Adrenal gland (tissue), 12 donors: Measurements from ENCODE around the gene RWDD4. TPM values are rescaled to one million over a fixed set of nuclear protein-coding genes. Genes with fewer than 3 reads are reported as not detected.

Experiments used
- DNase-seq, 7 donors: peaks; one replicate each; pipeline ENCODE4 v3.0.0-alpha.2; 2019 to 2020
- H3K27ac ChIP-seq, 5 donors: fragments of 200-600 bp; sonication (generic) in 4 of 5; 1 replicate in 3 of 5; 2 replicates in 2 of 5; pipeline versions ENCODE4 v1.5.1 to v1.8.0; 2016 to 2020; ENCODE audit warnings: mild to moderate bottlenecking in 1 of 5
- H3K27me3 ChIP-seq: fragments of 200-600 bp; 2 replicates; pipeline ENCODE4 v1.8.0; 2021
- H3K36me3 ChIP-seq, 2 donors: fragments of 200-600 bp; replicated peaks in 1 of 2; 1 replicate in 1 of 2; 2 replicates in 1 of 2; pipeline versions ENCODE4 v1.5.1 to v1.8.0; 2018 to 2022
- H3K4me1 ChIP-seq, 2 donors: fragments of 200-600 bp; replicated peaks in 1 of 2; 1 replicate in 1 of 2; 2 replicates in 1 of 2; pipeline versions ENCODE4 v1.5.1 to v1.8.0; 2018 to 2021
- H3K4me3 ChIP-seq, 4 donors: fragments of 200-600 bp; sonication (generic) in 3 of 4; one replicate each; pipeline ENCODE4 v1.5.1; 2016 to 2018
- H3K9me3 ChIP-seq, 3 donors: fragments of 200-600 bp; sonication (generic) in 1 of 3; replicated peaks in 1 of 3; 1 replicate in 2 of 3; 2 replicates in 1 of 3; pipeline versions ENCODE4 v1.5.1 to v1.8.0; 2016 to 2021
- CTCF ChIP-seq, 6 experiments: fragments of 450-650 bp in 4 of 6; fragments of 200-600 bp in 2 of 6; sonication (generic) in 1 of 6; IDR thresholded peaks; 1 replicate in 5 of 6; 2 replicates in 1 of 6; pipeline versions ENCODE4 v1.5.1 to v1.8.0; 2016 to 2021; ENCODE audit warnings: antibody characterized with exemption in 6 of 6, mild to moderate bottlenecking in 2 of 6, moderate library complexity in 1 of 6
- POLR2A ChIP-seq, 2 donors: fragments of 450-650 bp; IDR thresholded peaks; one replicate each; pipeline ENCODE4 v1.6.1; 2017; ENCODE audit warnings: antibody characterized with exemption in 2 of 2, mild to moderate bottlenecking in 2 of 2, moderate library complexity in 1 of 2
- WGBS, 4 donors: extraction: QIAGEN DNeasy Blood & Tissue Kit in 2 of 4; methylation state at CpG; one replicate each; pipeline versions ENCODE4 v1.1.5 to v1.1.7; 2013 to 2017; 5-methylcytosine and 5-hydroxymethylcytosine counted together
- intact Hi-C, 2 donors: fragments of 100-400 bp; cut with DNase I; formaldehyde crosslinking; loops; one replicate each; pipeline versions ENCODE4 v1.14.1 to v1.15.0; 2022 to 2023
- polyA plus RNA-seq, 3 donors: library from polyadenylated mRNA; stranded (reverse); fragments of 200-250 nt in 2 of 3; fragments of 350-450 nt in 1 of 3; fragmentation: Illumina TruSeq in 1 of 3; extraction: RNeasy Lipid Tissue Mini Kit (QIAGEN cat#74804) in 1 of 3; gene quantifications; one replicate each; pipeline ENCODE4 v1.2.3, GENCODE V29; 2013 to 2014
- total RNA-seq, 9 donors: library from RNA; depleted of rRNA in 4 of 9; stranded (reverse); fragments of >200 nt in 4 of 9; fragments of 120-200 nt in 1 of 9; fragmentation: NEBNext Ultra II Directional in 1 of 9; extraction: Animal tissue kit (Norgen Biotek cat#: 25700) in 1 of 9; gene quantifications; one replicate each; pipeline versions ENCODE4 v1.1.0 to v1.2.4, GENCODE V29; 2013 to 2023
- donor health status: healthy with polysubstance abuse.
- donor health status: Bipolar disorder and iron deficiency.
- donor health status: DM: yes; HTN: yes; CAD: no.
- donor health status: DM: no; HTN: no; CAD: no.
- donor health status: DM: no; HTN: no; CAD: no.
- donor health status: DM: yes; HTN: yes; CAD: no.

Gene RWDD4
- total and polyA plus RNA-seq, 12 donors = 27.0 to 157 (median 58.7) TPM

GRCh38 chr4:183658362-183659028, 490 bp downstream of the RWDD4 start:
- 0 to 3% (median 0%) methylated on average over 16 to 36 of the region's 39 CpGs for WGBS, 4 donors
- intact Hi-C loops = loop anchor here in 1 of 2 donors (10.0 kb wide), 2 partner anchors 154 to 184 kb away; partner anchors contain the start of gene ING2
- DNase-seq = peak in 4 of 7 donors; percentile 29 to 37 (median 33)

GRCh38 chr4:183657564-183657963, 1.4 kb downstream of the RWDD4 start:
- no peak for DNase-seq
- no peak overlapping the region for H3K27ac ChIP-seq
- WGBS, 4 donors = 40 to 49% (median 42%) methylated on average over 3 of the region's 3 CpGs
- peaks cover 0 to 10% of the 10 kb centered on the region in 2 donors for H3K36me3 ChIP-seq
- intact Hi-C loops = loop anchor here in 1 of 2 donors (10.0 kb wide), 2 partner anchors 153 to 183 kb away; partner anchors contain the start of gene ING2
- TF ChIP-seq POLR2A (IDR thresholded peaks at IDR 0.05) (no peak), CTCF (IDR thresholded peaks at IDR 0.05) (no peak)
- H3K9me3 ChIP-seq = no peaks in the 10 kb centered on the region
- peaks cover 22 to 32% of the 10 kb centered on the region in 2 donors for H3K4me1 ChIP-seq
- H3K4me3 ChIP-seq = peak overlapping the region in 2 of 4 donors; percentile 79 to 92
- H3K27me3 ChIP-seq = no peaks in the 10 kb centered on the region

More at GRCh38 chr4:183658362-183659028, 490 bp downstream of the RWDD4 start:
- H3K36me3 ChIP-seq = peaks cover 0 to under 1% of the 10 kb centered on the region in 2 donors
- H3K4me1 ChIP-seq = peaks cover 22 to 32% of the 10 kb centered on the region in 2 donors
- no peaks in the 10 kb centered on the region for H3K27me3 ChIP-seq
- no peaks in the 10 kb centered on the region for H3K9me3 ChIP-seq
- peak overlapping the region; percentile 24 to 93 (median 86) for H3K4me3 ChIP-seq
- no peak for TF ChIP-seq CTCF (IDR thresholded peaks at IDR 0.05)
- no peak for TF ChIP-seq POLR2A (IDR thresholded peaks at IDR 0.05)
- H3K27ac ChIP-seq = peak overlapping the region; percentile 21 to 99 (median 92)

- TF ChIP-seq CTCF (IDR thresholded peaks at IDR 0.05) (no peak), POLR2A (IDR thresholded peaks at IDR 0.05) (no peak)
- peaks cover 0 to 60% of the 10 kb centered on the region in 2 donors for H3K36me3 ChIP-seq
- no peaks in the 10 kb centered on the region for H3K27me3 ChIP-seq
- H3K9me3 ChIP-seq = no peaks in the 10 kb centered on the region
- intact Hi-C loops = no loop called here
- DNase-seq = no peak
- peak overlapping the region in 3 of 5 donors; percentile 3 to 34 (median 29) for H3K27ac ChIP-seq
- no peaks in the 10 kb centered on the region for H3K4me1 ChIP-seq
- 46 to 65% (median 59%) methylated on average over 7 of the region's 7 CpGs for WGBS, 4 donors
- H3K4me3 ChIP-seq = no peak overlapping the region
Measured at GRCh38 chr4:183645326-183645725, 13.7 kb downstream of the RWDD4 start.

GRCh38 chr4:183639291-183639690, 19.7 kb downstream of the RWDD4 start:
- H3K4me3 ChIP-seq = no peak overlapping the region
- WGBS, 4 donors = 67 to 89% (median 82%) methylated on average over 3 of the region's 3 CpGs
- intact Hi-C loops = no loop called here
- H3K27me3 ChIP-seq = no peaks in the 10 kb centered on the region
- no peak for TF ChIP-seq CTCF (IDR thresholded peaks at IDR 0.05)
- no peak for TF ChIP-seq POLR2A (IDR thresholded peaks at IDR 0.05)
- no peaks in the 10 kb centered on the region for H3K9me3 ChIP-seq
- DNase-seq = no peak
- peaks cover 0 to 14% of the 10 kb centered on the region in 2 donors for H3K4me1 ChIP-seq
- H3K36me3 ChIP-seq = peaks cover 0 to 9% of the 10 kb centered on the region in 2 donors
- peak overlapping the region in 1 of 5 donors; percentile 46 for H3K27ac ChIP-seq
